HG03095 (cell line): ENCODE results near the gene LCNL1.

Experiments used
- ATAC-seq: cut with Tn5 transposase; IDR thresholded peaks from one replicate; pipeline ENCODE4 v1.9.1; 2021; ENCODE audit warnings: moderate library complexity; ENCODE audit not compliant: unreplicated experiment

The LCNL1 gene

DNA sequence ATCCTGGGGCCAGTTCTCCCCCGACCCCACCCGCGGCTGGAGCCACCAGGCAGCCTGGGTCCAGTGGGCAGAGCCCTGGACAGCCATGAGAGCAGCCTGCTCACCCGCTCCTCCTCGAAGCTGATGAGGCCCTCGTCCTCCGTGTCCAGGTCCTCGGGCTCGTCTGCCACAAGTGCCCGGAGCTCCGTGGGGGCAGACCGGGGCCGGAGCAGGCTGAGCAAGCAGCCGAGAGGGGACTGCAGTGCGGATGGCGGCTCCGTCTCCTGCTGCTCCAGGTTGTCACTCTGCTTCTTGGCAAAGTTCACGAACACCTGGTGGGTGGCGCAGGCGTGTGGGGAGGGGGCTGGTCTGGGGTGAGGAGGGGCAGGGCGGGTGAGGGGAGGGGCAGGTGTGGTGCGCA lies 25.5 kb downstream of the LCNL1 start:
- ATAC-seq: no peak

DNA sequence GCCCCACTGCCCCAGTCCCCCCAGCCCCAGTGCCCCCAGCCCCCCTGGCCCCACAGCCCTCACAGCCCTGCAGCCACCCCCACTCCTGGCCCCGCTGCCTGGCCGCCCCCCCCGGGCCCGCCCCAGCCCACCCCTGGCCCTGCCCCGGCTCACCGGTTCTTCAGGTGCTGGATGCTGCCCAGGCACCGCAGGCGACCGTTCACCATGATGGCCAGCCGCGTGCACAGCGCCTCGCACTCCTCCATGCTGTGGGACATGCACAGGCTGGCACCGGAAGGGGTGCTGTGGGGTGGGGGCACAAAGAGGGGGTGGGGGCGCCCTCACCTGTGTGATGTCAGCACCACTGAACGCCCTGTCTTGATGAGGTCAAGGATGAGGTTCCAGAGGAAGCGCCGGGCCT lies 26.4 kb downstream of the LCNL1 start:
- no peak for ATAC-seq

DNA sequence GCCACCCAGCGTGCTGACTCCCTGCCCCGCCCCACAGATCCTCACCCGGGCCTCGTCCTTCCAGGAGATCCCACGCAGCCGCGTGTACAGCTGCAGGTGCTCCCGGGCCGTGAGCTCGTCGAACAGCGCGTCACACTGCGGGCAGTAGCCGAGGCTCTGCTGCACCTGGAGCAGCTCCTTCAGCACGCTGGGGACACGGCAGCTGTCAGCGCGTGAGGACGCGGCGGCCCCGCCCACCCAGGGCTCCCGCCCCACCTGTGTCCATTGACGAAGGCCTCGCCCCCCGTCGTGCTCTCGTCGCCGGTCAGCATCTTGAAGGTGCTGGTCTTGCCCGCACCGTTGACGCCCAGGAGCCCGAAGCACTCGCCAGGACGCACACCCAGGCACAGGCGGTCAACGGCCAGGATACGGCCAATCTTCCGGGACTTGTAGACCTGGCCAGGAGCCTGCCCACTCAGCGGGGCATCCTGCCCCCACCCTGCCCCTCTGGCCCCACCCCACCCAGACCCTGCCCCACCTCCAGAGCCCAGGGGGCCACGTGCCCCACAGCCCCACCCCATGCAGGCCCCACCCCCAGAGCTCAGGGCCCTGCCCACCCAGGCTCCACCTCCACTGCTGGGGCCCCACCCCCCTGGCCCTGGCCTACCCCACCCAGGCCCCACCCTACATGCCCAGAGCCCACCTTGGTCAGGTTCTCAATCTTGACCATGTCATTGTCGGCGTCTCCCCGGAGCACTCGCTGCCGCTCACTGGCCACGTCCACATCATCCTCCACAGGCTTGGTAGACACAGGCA lies 27.3 kb downstream of the LCNL1 start:
- no peak for ATAC-seq

DNA sequence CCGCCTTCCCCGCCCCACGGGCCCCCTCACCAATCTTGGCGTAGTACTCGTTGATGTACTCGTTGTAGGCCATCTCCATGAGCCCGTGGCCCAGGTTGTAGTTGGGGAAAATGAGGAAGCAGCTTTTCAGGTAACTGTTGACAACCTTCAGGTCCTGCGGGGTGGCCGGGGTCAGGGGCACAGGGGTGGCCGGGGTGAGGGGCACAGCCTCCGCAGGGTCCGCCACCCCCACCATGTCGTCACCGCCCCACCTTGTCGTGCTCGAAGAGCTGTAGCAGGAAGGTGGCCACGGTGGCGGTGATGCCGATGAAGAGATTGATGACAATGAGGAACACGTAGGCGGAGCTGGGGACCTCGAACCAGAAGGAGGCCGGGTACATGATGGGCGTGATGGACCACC lies 28.4 kb downstream of the LCNL1 start:
- no peak for ATAC-seq

DNA sequence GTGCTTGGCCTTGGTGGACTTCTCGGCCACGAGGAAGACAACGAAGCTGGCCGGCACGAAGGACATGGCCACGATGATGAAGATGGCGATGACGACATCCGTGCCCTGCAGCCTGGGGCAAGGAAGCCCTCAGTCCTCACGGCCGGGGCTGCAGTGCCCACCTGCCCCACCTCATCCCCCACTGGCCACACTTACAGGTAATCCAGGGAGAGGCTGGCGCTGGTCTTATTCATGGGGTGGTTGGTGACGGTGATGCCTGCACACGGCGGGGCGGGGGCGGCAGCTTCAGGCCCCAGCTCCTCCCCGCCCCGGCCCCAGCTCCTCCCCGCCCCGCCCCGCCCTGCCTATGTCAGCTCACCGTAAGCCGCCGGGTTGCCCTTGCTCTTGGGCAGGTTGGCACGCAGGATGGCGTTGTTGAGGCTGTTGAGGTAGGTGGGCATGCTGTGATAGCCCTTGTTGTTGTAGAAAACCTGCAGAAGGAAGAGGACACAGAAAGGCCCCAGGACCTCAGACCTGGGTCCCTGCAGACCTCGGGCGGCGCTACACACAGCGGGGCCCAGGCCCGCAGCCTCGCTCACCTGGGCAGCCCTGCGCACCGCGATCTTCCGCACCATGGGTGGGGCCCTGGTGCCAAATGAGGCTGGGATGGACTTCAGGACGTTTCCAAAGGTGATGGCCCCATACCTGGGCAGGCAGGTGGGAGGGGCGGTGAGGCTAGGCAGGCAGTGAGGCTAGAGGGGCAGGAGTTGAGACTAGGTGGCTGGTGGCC lies 29.3 kb downstream of the LCNL1 start:
- no peak for ATAC-seq

DNA sequence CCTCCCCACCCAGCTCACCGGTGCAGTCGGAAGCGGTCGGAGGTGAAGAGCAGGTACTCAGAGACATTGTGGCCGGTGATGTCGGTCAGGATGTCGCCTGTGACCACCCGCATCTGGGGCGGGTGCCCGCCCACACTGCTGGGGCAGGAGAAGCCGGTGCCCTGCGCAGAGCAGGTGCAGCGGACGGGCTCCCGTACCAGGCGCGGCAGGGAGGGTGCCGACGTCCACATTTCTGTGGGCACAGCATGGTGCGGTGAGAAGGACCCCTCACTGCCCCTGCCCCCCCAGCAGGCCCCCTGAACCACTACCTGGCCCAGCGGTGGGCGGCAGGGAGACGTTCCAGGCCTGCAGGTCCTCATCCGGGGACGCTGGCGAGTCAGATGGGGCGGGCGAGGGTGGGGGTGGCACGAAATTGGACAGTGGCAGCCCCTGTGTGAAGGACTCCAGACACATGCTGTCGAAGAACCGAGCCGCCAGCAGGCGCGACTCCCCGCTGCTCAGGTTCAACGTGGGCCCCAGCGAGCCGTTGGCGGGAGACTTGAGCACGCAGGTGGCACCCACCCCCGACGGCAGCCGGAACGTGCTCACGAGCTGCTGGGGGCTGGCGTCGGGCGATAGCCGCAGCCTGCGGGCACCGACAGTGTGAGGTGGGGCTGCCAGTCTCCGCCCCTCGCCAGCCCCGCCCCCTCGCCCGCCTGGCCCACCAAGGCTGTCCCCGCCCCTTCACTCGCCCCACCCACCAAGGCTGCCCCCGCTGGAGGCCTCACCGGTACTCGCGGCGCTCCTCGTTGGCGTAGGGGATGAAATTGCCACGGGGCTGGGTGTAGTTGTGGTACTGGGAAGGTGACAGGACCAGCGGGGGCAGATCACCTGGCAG lies 30.1 kb downstream of the LCNL1 start:
- no peak for ATAC-seq

DNA sequence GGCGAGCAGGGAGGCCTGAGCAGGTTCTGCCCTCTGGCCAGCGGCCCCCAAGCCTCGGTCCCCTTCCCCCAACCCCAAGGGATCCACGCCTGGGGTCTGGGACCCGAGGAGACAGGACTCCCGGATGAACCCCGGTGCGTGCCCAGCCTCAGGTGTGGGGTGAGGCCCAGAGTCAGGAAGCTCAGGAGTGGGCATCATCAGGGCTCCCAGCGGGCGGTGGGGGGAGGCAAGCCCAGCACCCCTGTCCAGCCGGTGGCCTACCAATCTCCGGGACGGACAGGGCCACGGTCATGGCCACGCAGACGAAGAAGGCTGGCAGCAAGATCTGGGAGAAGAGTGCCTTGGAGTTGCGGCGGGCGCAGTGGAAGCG lies 30.8 kb downstream of the LCNL1 start:
- no peak for ATAC-seq

DNA sequence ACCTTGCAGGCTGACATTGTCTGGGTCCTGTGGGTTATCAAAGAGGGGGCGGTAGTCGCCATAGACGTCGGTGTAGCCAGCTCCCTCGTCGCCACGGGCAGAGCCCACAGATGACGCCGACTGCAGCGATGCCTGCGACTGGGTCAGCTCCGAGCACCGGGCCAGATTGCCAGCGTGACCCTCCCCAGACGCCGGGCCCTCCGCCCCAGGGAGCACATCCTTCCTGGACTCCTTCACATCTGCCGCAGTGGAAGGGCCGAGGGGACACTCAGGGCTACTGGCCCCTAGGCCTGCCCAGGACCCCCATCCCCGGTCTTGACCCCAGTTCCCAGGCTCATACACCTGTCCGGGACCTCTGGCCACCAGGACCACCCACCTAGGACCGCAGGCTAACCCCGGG lies 31.4 kb downstream of the LCNL1 start:
- no peak for ATAC-seq

DNA sequence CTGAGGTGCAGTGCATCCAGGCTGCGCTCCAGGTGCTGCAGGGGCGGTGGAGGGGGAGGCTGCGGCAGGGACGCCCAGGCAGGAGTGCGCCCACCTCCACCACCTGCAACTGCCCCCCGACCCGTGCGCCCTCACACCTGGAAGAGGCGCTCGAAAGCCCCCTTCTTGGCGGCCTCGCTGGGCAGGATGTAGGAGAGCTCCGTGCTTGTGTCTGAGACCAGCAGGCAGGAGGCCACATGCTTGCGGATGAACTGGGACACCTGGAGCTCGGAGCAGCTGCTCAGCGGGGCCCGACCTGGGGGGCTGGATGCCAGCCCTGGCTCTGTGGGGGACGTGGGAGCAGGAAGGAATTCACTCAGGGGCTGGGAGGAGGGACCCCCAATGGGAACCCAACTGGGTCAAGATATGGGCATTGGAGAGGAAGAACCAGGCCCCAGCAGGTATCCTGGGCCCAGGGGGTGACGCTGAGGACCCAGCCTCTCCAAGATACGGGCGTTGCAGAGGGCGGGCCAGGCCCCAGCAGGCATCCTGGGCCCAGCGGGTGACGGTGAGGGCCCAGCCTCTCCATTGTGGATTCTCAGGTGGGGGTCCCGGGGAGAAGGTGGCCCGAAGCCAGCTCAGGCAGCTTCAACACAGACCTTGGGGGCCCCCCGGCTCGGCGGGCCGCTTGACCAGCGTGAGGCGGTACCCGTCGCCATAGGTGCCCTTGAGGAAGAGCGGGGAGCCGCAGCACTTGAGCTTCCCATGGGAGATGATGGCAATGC lies 32.2 kb downstream of the LCNL1 start:
- ATAC-seq: no peak

DNA sequence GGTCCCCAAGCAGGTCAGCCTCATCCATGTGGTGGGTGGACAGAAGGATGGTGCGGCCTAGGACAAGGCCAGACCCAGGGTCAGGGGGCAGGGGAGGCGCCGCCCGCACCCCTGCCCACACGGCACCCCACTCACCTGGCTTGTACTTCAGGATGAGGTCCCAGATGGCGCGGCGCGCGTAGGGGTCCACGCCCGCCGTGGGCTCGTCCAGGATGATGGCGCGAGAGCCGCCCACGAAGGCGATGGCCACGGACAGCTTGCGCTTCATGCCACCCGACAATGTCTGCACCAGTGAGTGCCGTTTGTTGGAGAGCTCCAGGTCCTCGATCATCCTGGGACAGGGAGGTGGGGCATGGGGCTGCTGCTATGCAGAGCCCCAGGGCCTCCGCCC lies 32.7 kb downstream of the LCNL1 start:
- no peak for ATAC-seq

DNA sequence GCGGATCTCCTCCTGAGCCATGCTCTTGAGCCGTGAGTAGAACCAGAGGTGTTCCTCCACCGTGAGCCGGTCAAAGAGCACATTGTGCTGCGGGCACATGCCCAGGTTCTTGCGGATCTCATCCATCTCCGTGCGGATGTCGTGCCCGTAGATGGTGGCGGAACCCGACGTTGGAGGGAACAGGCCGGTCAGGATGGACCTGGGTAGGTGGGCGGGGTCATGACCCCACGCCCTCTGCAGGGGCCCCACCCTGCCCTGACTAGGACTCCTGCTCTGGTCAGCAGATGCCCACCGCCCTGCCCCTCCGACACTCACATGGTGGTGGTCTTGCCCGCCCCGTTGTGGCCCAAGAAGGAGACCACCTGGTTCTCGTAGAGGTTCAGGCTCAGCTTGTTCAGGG lies 33.2 kb downstream of the LCNL1 start:
- no peak for ATAC-seq

DNA sequence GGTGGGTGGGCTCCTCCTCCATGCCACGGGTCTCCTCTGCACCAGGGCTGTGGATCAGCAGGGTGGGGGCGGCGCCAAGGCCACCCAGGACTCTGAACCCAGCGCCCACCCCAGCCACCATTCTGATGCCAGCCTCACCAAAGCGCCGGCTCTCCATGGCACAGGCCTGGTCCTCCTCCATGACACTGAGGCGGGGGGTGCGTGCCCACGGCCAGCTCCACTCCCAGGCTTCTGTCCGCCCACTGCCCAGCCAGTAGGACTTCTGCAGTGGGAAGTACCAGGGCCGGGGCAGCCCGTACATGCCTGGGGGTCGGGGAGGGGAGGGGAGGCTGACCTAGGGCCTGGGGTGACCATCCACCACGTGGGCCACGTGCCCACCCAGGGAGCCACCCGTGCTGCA lies 33.6 kb downstream of the LCNL1 start:
- ATAC-seq: no peak

DNA sequence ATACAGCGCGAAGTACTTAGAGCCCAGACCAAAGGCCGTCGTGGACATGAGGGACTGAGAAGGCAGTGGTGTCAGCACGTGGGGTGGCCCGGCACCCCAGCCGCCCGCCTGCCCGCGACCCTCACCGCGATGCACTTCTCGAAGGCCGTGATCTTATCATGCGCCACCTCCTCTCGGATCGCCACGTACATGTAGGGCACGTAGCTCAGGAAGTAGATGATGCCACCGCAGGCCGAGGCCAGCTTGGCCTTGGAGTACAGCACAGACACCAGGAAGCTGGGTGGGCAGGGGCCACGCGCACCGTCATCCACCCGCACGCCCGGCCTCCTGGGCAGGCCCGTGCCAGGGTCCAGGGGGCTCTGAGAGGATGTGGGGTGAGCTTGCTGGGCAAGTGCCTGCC lies 34.3 kb downstream of the LCNL1 start:
- ATAC-seq: no peak

DNA sequence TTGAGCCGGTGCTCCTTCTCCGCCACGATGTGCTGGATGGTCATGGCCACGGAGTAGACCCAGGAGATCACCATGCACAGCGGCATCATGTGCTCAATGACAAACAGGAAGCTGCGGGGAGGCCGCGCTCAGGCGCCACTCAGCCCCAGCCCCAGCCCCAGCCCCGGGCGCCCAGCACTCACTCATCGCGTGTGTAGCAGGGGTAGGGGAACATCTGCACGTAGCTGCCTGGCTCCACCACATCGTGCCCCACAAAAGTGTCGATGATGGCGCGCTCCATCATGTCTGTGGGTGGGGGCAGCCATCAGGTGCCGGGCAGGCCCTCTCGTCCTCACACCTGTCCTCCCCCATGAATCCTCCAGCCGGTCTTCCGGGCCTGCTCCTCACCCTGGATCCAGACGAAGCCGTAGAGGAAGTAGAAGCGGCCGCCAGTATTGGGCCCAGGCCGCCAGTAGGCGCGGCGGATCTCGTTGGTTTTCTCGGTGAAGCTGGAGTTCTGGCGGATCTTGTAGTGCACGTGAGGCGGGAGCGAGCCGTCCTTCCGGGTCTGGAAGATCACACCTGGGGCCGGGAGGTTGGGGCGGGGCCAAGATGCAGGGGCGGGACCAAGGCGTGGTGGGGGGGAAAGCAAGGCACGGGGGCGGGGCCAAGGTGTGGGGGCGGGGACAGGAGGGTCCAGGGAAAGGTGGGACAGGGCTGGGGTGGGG lies 35.2 kb downstream of the LCNL1 start:
- ATAC-seq: no peak

DNA sequence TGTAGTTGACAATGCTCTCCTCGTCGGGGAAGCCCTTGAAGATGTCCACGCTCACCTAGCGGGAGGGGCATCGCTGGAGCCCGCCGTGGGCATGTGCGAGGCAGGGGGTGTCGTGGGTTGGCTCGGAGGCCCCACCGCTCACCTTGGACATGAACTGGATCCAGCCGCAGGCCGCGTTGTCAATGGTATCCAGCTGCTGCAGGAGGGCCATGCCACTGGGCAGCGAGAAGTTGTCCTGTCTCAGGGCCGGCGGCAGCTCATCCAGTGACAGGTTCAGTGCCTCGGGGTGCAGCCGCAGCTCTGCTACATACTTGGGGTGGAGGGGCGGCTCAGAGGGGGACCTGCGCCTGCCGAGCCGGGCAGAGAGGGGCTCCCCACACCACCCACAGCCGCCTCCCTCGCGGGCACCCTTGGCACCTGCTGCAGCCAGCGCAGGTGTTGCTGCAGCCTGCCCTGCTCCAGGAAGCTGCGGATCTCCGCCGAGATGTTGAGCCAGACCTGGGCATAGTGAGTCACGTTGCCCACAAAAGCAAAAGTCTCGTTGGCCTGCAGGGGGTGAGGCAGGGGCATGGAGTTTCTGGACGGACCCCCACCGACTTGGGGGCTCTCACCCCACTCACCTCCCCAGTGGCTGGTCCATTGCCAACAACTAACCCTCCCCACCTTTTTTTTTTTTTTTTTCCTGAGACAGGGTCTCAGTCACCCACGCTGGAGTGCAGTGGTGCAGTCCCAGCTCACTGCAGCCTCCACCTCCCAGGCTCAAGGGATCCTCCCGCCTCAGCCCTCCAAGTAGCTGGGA lies 36.2 kb downstream of the LCNL1 start:
- no peak for ATAC-seq

DNA sequence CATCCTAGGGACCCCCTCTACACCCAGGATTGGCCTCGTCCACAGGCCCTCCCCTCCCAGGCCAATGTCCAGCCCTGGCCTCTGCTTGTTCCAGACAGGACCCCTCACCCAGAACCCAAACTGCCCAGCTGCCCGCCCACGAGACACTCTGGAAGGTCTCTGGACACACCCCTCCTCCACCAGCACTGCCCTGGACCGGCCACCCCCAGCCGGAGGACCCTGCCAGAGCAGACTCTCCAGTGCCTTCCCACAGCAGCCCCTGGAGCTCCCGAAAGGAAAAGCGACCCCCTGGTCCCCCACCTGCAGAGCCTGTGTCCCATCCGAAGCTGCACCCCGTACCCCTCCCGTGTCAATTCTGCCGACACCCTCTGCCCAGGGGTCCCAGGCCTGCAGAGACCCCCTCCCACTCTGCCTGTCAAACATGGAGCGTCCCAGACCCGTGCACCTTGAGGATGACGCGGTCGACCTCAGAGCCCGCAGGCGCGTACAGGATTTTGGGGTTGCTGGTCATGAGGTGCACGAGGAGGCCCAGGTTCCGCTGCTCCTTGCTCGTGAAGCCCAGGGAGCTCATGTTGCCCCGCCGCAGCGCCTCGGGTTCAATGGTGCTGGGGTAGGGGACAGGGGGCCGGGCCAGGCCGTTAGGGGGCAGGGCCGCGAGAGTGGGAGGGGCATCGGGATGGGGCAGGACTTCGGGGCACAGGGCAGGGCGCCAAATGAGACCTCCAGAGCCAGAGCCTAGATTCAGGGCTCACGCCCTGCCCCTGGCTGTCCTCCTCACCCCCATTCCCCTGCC lies 37.3 kb downstream of the LCNL1 start:
- ATAC-seq: no peak

DNA sequence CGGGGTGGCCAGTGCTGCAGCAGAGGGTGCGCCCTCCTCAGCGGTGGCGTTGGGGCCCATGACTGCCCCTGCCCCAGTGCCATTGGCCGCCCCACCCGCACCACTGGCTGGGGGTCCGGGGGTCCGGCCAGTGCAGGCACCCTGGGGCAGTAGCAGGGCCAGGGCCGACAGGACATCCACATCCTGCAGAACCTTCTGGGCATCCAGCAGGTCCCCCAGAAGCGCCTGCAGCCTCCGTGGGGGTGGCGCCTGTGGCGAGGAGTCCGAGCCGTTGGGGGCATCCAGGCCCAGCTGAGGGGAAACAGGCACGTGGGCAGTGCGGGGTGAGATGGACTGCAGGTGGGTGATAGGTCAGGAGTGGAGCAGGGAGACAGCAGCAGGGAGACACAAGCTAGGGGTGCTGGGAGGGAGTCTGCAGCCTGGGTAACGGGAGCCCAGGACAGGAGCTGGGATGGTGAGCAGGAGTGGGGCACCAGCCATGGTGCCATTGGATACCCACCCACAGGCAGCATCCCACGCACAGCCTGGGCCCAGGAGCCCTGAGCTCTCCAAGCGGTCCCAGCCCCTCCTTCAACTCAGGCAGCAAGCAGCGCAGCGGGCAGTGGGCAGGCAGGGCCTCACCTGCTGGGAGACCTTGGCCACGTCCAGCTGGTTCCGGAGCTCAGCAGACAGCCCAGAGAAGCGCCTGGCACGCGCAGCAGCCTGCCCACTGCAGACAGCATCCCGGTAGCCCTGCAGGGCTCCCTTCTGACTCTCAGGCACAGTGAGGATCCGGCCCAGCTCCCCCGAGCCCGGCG lies 38.2 kb downstream of the LCNL1 start:
- ATAC-seq: no peak

DNA sequence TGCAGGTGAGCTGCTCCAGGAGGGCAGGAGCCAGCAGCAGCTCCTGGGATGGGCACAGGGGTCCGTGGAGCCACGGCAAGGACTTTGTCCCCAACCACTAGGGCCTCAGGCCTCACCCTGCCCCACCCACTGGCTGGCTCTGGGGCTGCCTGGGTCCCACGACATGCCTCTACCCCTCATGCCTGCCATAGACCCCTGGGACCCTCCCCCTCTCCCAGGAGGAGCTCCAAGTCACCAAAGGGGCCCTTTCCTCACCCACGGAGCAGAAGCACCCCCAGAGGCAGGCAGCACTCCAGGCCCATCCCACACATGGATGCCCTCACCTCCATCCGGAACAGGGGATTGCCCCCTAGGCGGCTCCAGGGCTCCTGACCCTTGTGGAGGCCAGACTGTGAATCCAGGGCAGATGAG lies 38.8 kb downstream of the LCNL1 start:
- no peak for ATAC-seq
